CD4-positive, alpha-beta memory T cell (primary cell): ENCODE data around the gene TEDDM1. TPM values are rescaled to one million over a fixed set of nuclear protein-coding genes. Genes with fewer than 3 reads are reported as not detected.
"Not testable (repeated sequence)": the region's sequence is repeated elsewhere in the genome, so short reads cannot be mapped to it uniquely, and the experiment has no call there.

Experiments used
- CTCF ChIA-PET: fragments of 350-600 bp; sonication (Branson Sonifier 250); formaldehyde crosslinking; loops from one replicate; lab custom pipeline; 2021; ENCODE audit warnings: inconsistent platforms; ENCODE audit not compliant: partially characterized antibody; lab: Charles Lee
- POLR2A ChIA-PET: fragments of 350-600 bp; sonication (Branson Sonifier 250); formaldehyde crosslinking; loops from one replicate; lab custom pipeline; 2021; ENCODE audit not compliant: partially characterized antibody; lab: Charles Lee
- DNase-seq, 5 donors: peaks; one replicate each; pipeline versions ENCODE4 v3.0.0 to v3.0.0-alpha.2; 2020 to 2022; ENCODE audit warnings: mixed read lengths in 1 of 5
- H3K27ac ChIP-seq: one replicate; pipeline ENCODE4 v1.7.0; 2013; ENCODE audit warnings: low read depth, low read length
- H3K27me3 ChIP-seq: 2 replicates; pipeline ENCODE4 v1.7.0; 2013; ENCODE audit warnings: mild to moderate bottlenecking, low read length, moderate library complexity; ENCODE audit not compliant: insufficient read depth
- H3K36me3 ChIP-seq: 2 replicates; pipeline ENCODE4 v1.7.0; 2013; ENCODE audit warnings: mild to moderate bottlenecking, low read length, moderate library complexity; ENCODE audit not compliant: insufficient read depth
- H3K4me1 ChIP-seq: 2 replicates; pipeline ENCODE4 v1.7.0; 2013; ENCODE audit warnings: mild to moderate bottlenecking, low read length, moderate library complexity; ENCODE audit not compliant: insufficient read depth
- H3K4me3 ChIP-seq, 2 donors: one replicate each; pipeline ENCODE4 v1.7.0; 2013; ENCODE audit warnings: low read length in 2 of 2, mild to moderate bottlenecking in 1 of 2
- H3K9me3 ChIP-seq, 2 donors: one replicate each; pipeline ENCODE4 v1.7.0; 2013; ENCODE audit warnings: low read length in 2 of 2, control low read depth in 1 of 2; ENCODE audit not compliant: control insufficient read depth in 1 of 2
- H3K27ac Mint-ChIP-seq, 7 donors: one replicate each; pipeline ENCODE4 v1.8.0; 2020 to 2021; ENCODE audit warnings: mixed read lengths in 7 of 7, mild to moderate bottlenecking in 6 of 7, inconsistent platforms in 3 of 7, moderate library complexity in 3 of 7
- H3K27me3 Mint-ChIP-seq, 2 donors: one replicate each; pipeline ENCODE4 v1.8.0; 2020 to 2021; ENCODE audit warnings: mixed read lengths in 2 of 2
- H3K36me3 Mint-ChIP-seq, 2 donors: one replicate each; pipeline ENCODE4 v1.8.0; 2020 to 2021; ENCODE audit warnings: mixed read lengths in 2 of 2, inconsistent platforms in 1 of 2, mild to moderate bottlenecking in 1 of 2
- H3K4me1 Mint-ChIP-seq, 4 donors: one replicate each; pipeline ENCODE4 v1.8.0; 2020 to 2021; ENCODE audit warnings: mixed read lengths in 4 of 4, mild to moderate bottlenecking in 1 of 4
- H3K4me3 Mint-ChIP-seq, 8 donors: one replicate each; pipeline ENCODE4 v1.8.0; 2020 to 2021; ENCODE audit warnings: mixed read lengths in 8 of 8, mild to moderate bottlenecking in 7 of 8, moderate library complexity in 6 of 8, inconsistent platforms in 3 of 8
- H3K9me3 Mint-ChIP-seq, 8 donors: one replicate each; pipeline ENCODE4 v1.8.0; 2020 to 2021; ENCODE audit warnings: mixed read lengths in 8 of 8, mild to moderate bottlenecking in 5 of 8, inconsistent platforms in 3 of 8, moderate library complexity in 1 of 8
- intact Hi-C: fragments of 100-400 bp; cut with micrococcal nuclease; formaldehyde crosslinking; loops from one replicate; pipeline ENCODE4 v1.15.1; 2023
- polyA plus RNA-seq, 2 donors: library from polyadenylated mRNA; unstranded; fragments of 300-500 nt; fragmentation: Illumina TruSeq; gene quantifications; one replicate each; pipeline ENCODE4 v1.2.3, GENCODE V29; 2021
- total RNA-seq, 2 experiments: library from RNA; stranded (reverse); gene quantifications; one replicate each; pipeline ENCODE4 v1.2.3, GENCODE V29; 2021

Gene TEDDM1
- total and polyA plus RNA-seq, 4 experiments from 2014 or later, result not detected

DNA sequence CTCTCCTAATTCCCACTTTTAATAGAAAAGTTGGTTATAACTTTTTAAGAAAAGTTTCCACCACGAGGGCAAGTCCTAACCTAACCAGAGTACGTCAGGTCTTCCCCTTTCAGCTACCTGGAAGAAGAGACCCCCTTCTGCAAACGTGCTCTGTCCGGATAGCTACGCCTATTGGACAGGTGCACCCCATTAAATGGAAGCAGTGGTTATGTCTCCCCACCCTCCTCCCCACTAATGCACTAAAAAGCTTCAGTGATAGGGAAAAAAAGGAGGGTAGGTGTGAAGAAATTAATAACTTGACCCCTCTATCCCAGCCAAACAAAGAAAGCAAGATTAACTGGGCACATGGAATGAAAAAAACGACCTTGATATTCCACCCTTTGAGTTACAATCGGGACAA lies 16.5 kb downstream of the TEDDM1 start:
- Mint-ChIP-seq H3K9me3 (no peaks in the 10 kb centered on the region), H3K4me1 (peaks cover 4 to 13% (median 6%) of the 10 kb centered on the region in 4 donors), H3K27me3 (no peaks in the 10 kb centered on the region), H3K36me3 (peaks cover 34 to 47% of the 10 kb centered on the region in 2 donors), H3K4me3 (no peak overlapping the region), H3K27ac (no peak overlapping the region)
- ChIA-PET POLR2A (interaction anchor here (0.7 kb wide), 1 partner anchor 13 kb away, joined by 3 read pairs; no protein-coding TSS in a partner anchor), CTCF (no interaction called here)
- H3K4me3 ChIP-seq, result no peak overlapping the region
- peaks cover 7% of the 10 kb centered on the region for H3K4me1 ChIP-seq
- DNase-seq, result no peak
- H3K27me3 ChIP-seq, result no peaks in the 10 kb centered on the region
- no peak overlapping the region for H3K27ac ChIP-seq
- no peaks in the 10 kb centered on the region for H3K9me3 ChIP-seq
- peaks cover 53% of the 10 kb centered on the region for H3K36me3 ChIP-seq
- intact Hi-C loops, result no loop called here

DNA sequence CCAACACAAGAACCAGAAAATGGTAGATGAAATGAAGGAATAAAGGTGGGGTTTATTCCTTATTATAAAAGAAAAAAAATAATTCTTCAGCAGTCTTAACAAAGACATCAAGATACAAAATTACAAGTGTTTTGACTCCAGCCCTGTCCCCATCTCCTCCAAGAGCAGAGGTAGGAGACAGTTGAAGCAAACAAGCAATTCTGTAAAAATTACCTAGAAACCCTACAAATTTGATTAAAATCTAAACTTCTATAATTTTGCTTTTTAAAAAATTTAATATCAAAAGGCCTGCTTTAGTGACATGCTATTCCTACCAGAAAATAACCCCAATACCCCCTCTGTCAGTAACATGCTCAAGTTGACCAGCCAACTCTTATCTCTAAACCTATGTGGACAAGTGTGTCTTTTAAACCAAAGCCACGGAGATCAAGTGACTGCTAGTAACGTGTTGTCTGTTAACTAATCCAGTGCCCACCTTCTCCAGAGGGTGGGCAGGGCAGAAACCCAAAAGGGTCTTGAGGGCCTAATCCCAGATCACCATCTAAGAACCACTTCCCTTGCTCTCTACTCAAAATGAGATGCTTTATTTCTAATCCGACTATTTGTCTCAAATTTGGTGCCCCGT lies 17.3 kb downstream of the TEDDM1 start:
- no peak overlapping the region for H3K4me3 Mint-ChIP-seq
- Histone ChIP-seq H3K27me3 (no peaks in the 10 kb centered on the region), H3K36me3 (peaks cover 48% of the 10 kb centered on the region), H3K4me3 (no peak overlapping the region), H3K4me1 (no peaks in the 10 kb centered on the region), H3K27ac (no peak overlapping the region), H3K9me3 (no peaks in the 10 kb centered on the region)
- no peaks in the 10 kb centered on the region for H3K9me3 Mint-ChIP-seq
- POLR2A ChIA-PET, result no interaction called here
- peak overlapping the region in 1 of 7 donors; percentile 44 for H3K27ac Mint-ChIP-seq
- no peaks in the 10 kb centered on the region for H3K27me3 Mint-ChIP-seq
- no peak for DNase-seq
- intact Hi-C loops, result no loop called here
- CTCF ChIA-PET, result interaction anchor here (1.6 kb wide), 1 partner anchor 13 kb away, joined by 7 read pairs; no protein-coding TSS in a partner anchor
- H3K36me3 Mint-ChIP-seq, result peaks cover 34 to 44% of the 10 kb centered on the region in 2 donors
- peaks cover 0 to 5% (median 0%) of the 10 kb centered on the region in 4 donors for H3K4me1 Mint-ChIP-seq

DNA sequence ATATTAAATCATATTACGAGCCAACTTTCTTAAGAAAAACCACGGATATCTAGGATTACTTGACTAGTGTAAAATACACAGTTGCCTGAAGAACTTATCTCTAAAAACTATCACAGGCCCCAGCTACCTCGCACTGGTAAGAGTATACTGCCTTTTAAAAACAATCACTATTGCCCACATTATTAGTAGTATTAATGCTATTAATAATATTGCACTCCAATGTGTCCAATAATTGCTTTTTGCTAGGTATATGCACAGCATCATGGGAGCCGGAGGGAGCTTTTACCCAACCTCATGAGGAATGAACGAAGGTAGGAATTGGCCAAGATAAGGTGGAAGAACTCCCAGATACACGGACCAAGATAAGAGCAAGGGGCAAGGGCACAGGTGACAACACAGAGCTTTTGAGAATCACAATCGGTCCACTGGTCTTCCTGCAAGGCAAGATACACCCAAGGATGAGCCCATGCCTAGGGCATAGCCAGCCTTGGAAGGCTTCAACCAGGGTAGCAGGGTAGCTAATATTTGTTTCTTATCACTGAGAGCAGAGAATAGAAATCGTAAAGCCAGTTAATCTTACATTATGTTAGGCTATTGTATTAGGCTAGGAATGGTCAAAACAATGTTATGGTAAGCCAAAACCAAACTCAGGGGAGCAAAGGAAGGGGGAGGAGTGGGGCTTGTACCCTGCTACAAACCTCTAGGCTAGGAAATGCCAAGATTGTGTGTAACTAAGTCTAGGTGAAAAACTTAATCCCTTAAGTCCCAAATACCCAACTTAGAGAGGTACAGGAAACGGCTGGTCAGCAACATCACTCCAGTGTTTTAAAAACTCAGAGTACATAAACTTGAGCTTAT lies 18.3 kb downstream of the TEDDM1 start:
- peaks cover 31 to 36% of the 10 kb centered on the region in 2 donors for H3K36me3 Mint-ChIP-seq

DNA sequence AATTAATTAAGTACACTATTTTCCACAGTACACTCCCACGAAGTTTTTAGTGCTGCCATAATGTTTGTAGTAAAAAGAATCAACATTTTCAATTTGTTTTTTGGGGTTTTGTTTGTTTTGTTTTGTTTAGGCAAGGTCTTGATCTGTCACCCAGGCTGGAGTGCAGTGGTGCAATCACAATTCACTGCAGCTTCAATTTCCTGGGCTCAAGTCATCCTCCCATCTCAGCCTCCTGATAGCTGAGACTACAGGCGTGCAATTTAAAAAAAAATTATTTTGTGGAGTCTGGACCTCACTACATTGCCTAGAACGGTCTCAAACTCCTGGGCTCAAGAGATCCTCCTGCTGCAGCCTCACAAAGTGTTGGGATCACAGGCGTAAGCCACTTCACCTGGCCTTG lies 20.3 kb downstream of the TEDDM1 start:
- intact Hi-C loops, result no loop called here
- Histone ChIP-seq H3K9me3 (no peaks in the 10 kb centered on the region), H3K27ac (no peak overlapping the region), H3K27me3 (no peaks in the 10 kb centered on the region), H3K4me1 (no peaks in the 10 kb centered on the region), H3K36me3 (peaks cover 23% of the 10 kb centered on the region), H3K4me3 (no peak overlapping the region)
- Mint-ChIP-seq H3K36me3 (peaks cover 13 to 18% of the 10 kb centered on the region in 2 donors), H3K27ac (no peak overlapping the region), H3K27me3 (no peaks in the 10 kb centered on the region), H3K9me3 (no peaks in the 10 kb centered on the region), H3K4me3 (no peak overlapping the region), H3K4me1 (no peaks in the 10 kb centered on the region)
- DNase-seq, result no peak
- CTCF ChIA-PET, result interaction anchor here (1.7 to 2.5 kb wide), 2 partner anchors 16 to 236 kb away, joined by 3 to 11 read pairs; no protein-coding TSS in a partner anchor
- POLR2A ChIA-PET, result no interaction called here

More for the DNA sequence above, 18.3 kb downstream of the TEDDM1 start:
- peaks cover 0 to 5% (median 0%) of the 10 kb centered on the region in 4 donors for H3K4me1 Mint-ChIP-seq
- no peak overlapping the region for H3K4me3 Mint-ChIP-seq
- Histone ChIP-seq H3K9me3 (no peaks in the 10 kb centered on the region), H3K27me3 (no peaks in the 10 kb centered on the region), H3K4me3 (no peak overlapping the region), H3K4me1 (no peaks in the 10 kb centered on the region), H3K27ac (no peak overlapping the region), H3K36me3 (peaks cover 42% of the 10 kb centered on the region)
- ChIA-PET CTCF (interaction anchor here (1.0 to 1.6 kb wide), 4 partner anchors 14 to 301 kb away, joined by 4 to 7 read pairs (median 5); no protein-coding TSS in a partner anchor), POLR2A (interaction anchor here (1.7 kb wide), 1 partner anchor 9 kb away, joined by 8 read pairs; the partner anchor contains the start of gene GLUL)
- no peak for DNase-seq
- intact Hi-C loops, result no loop called here
- no peak overlapping the region for H3K27ac Mint-ChIP-seq
- H3K9me3 Mint-ChIP-seq, result no peaks in the 10 kb centered on the region
- no peaks in the 10 kb centered on the region for H3K27me3 Mint-ChIP-seq

DNA sequence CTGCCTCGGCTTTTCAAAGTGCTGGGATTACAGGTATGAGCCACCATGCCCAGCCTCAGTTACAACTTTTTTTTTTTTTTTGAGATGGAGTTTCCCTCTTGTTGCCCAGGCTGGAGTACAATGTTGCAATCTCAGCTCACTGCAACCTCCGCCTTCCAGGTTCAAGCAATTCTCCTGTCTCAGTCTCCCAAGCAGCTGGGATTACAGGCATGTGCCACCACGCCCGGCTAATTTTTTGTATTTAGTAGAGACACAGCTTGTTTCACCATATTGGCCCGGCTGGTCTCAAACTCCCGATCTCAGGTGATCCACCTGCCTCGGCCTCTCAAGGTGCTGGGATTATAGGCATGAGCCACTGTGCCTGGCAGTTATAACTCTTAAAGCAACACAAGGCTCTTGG lies 20.7 kb downstream of the TEDDM1 start:
- H3K27me3 Mint-ChIP-seq, result not testable (repeated sequence)

DNA sequence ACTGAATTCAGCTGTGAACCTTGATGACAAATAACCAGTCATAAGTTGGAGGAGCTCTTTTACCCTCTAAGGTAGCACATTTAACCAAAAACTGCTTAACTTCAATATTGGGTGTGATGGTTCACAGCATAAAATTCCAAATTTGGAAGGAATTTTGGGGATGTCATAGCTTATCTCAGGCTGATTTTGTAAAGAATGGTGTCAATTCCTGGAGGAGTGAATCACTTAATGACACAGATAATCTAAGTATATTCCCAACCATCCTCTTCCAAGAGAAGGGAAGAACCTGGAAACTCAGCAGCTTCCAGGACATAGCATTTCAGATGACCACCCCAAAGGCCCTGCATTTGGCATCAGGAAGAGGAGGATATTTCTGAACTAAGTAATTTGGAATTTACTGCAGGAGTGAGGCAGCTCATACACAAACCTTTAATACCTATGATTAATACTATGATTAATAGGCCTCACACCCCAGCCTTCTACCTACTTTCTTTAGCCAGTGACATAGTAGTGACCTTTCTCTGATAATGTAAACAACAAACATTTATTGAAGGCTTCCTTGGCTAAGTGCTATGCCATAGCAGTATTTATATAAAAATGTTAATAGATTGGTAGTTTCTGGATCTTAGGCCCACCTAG lies 23.4 kb downstream of the TEDDM1 start:
- Mint-ChIP-seq H3K27ac (no peak overlapping the region), H3K4me1 (no peaks in the 10 kb centered on the region), H3K36me3 (peaks cover 0 to under 1% of the 10 kb centered on the region in 2 donors), H3K4me3 (no peak overlapping the region), H3K9me3 (no peaks in the 10 kb centered on the region), H3K27me3 (no peaks in the 10 kb centered on the region)
- ChIA-PET CTCF (interaction anchor here (0.9 to 1.3 kb wide), 3 partner anchors 13 to 292 kb away, joined by 3 read pairs; no protein-coding TSS in a partner anchor), POLR2A (no interaction called here)
- Histone ChIP-seq H3K9me3 (no peaks in the 10 kb centered on the region), H3K4me1 (no peaks in the 10 kb centered on the region), H3K4me3 (no peak overlapping the region), H3K27me3 (no peaks in the 10 kb centered on the region), H3K27ac (no peak overlapping the region), H3K36me3 (peaks cover under 1% of the 10 kb centered on the region)
- intact Hi-C loops, result no loop called here
- no peak for DNase-seq

More for the DNA sequence above, 20.7 kb downstream of the TEDDM1 start:
- intact Hi-C loops, POLR2A ChIA-PET, H3K27me3 ChIP-seq, DNase-seq, H3K4me1 ChIP-seq, H3K4me1 Mint-ChIP-seq, H3K9me3 Mint-ChIP-seq, H3K27ac Mint-ChIP-seq, H3K27ac ChIP-seq, H3K4me3 ChIP-seq, H3K9me3 ChIP-seq, H3K4me3 Mint-ChIP-seq: not testable (repeated sequence)
- peaks cover 9 to 15% of the 10 kb centered on the region in 2 donors for H3K36me3 Mint-ChIP-seq
- CTCF ChIA-PET, result interaction anchor here (1.7 to 2.5 kb wide), 2 partner anchors 16 to 236 kb away, joined by 3 to 11 read pairs; no protein-coding TSS in a partner anchor
- peaks cover 23% of the 10 kb centered on the region for H3K36me3 ChIP-seq
